ENCODE measurements around the gene EARS2.

DNA sequence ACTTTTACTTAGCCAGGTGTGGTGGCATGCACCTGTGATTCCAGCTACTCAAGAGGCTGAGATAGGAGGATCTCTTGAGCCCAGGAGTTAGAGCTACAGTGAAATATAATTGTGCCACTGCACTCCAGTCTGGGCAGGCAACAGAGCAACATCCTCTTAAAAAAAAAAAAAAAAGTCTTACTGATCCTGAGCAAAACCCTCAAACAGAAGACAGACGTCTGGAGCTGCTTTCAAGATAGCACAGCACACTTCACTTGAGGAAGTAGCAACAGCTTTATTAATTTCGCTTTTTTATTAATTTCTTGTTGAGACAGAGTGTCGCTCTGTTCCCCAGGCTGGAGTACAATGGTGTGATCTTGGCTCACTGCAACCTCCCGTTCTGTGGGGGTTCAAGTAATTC is 36.6 kb downstream of the EARS2 start:
- TF ChIP-seq, protein P1, sequence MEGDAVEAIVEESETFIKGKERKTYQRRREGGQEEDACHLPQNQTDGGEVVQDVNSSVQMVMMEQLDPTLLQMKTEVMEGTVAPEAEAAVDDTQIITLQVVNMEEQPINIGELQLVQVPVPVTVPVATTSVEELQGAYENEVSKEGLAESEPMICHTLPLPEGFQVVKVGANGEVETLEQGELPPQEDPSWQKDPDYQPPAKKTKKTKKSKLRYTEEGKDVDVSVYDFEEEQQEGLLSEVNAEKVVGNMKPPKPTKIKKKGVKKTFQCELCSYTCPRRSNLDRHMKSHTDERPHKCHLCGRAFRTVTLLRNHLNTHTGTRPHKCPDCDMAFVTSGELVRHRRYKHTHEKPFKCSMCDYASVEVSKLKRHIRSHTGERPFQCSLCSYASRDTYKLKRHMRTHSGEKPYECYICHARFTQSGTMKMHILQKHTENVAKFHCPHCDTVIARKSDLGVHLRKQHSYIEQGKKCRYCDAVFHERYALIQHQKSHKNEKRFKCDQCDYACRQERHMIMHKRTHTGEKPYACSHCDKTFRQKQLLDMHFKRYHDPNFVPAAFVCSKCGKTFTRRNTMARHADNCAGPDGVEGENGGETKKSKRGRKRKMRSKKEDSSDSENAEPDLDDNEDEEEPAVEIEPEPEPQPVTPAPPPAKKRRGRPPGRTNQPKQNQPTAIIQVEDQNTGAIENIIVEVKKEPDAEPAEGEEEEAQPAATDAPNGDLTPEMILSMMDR (conservative IDR thresholded peaks at IDR 0.05): no peak
- no peak for TF ChIP-seq EZH2 (IDR thresholded peaks at IDR 0.05; ENCODE audit: low read depth)
